ENCODE data around the gene PPP1R1B.

GRCh38 chr17:39663340-39663687 lies 36.6 kb downstream of the PPP1R1B start:
- TF ChIP-seq CTCF (IDR thresholded peaks at IDR 0.05) (no peak), EZH2phosphoT487 (IDR thresholded peaks at IDR 0.05) (no peak)
